NOMO-1 (cell line): ENCODE data around the gene EBF3.

ENCODE experiments used
- DNase-seq, 2 experiments: peaks; one replicate each; lab custom pipeline; 2025; ENCODE audit not compliant: unreplicated experiment in 2 of 2; lab: John Stamatoyannopoulos, UW

The EBF3 gene

GRCh38 chr10:129855836-129856563, 108.1 kb downstream of the EBF3 start:
- no peak for DNase-seq

DNA sequence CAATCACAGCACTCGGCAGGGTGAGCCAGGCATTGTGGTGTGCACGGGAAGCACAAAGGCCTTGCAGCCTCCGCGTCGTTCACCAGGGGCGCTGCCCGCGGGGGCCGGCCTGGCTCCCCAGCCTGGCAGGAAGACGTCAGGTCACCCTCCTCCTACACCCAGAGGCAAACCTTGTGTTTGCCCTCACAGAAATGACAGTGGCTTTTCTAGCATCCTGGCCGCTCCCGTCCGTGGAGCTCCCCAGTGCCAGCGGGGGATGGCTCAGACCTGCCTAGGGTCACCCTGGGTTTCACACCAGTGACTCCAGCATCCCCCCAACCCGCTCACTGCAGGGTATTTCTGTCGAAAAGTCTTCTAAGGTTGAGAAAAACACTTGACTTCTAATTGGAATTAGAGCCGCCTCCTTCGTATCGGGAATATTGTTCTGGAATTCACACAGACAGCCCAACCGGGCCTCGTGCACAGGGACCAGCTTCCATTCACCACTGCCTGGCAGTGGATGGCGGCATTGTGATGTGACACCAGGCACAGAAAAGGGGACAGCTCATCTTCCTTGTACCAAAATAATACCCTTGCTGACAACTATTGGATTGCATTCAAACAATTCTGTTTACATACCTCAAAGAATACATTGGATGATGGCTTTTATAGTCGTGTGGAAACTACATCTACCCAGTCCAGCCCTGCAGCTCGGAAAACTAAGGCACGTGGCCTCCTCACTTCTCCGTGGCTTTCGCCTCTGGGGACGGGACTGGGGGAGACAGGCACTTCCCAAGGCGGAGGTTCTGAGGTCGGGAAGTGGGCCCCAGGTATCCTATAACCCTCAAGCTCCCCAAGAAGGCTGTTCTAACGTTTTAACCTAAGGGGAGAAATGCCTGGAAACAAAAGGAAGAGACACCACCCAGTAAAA, 109.0 kb downstream of the EBF3 start:
- no peak for DNase-seq

- no peak for DNase-seq
These were observed 109.9 kb downstream of the EBF3 start for GRCh38 chr10:129854158-129854557.

- DNase-seq = peak in 1 of 2 experiments; percentile 10
These were observed 110.5 kb downstream of the EBF3 start for GRCh38 chr10:129853562-129853903.

GRCh38 chr10:129852829-129853561, 111.1 kb downstream of the EBF3 start:
- DNase-seq = peak; percentile 7 to 32

DNA sequence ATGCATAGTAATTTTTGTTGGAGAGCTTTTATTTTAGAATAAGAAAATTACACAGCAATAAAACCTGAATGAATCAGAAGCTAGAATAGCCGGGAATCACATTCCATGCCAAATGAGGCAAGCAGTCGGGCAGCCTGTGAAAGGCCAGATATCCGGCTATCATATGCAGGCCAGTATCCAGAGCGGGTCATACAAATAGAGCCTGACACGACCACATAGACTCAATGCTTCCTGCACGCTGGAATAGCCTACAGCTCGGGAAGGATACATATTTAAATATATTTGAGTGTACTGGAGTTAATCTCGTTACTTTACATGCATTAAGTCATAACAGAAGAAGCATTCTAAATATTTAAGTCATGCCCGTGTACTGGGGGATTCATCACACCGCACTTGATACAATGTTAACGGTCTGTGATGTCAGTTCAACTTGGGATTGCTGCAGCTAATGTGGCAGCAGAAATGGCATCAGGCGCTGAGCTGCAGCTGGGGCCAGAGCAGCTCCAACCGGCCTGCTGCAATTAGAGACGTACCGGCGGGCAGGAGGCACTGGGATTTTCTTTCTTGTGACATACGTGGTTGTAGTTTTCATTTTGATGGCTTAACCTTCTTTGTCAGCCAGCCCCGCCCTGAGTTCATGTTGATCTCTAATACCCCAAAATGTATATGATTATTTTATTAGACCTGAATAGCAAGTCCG, 112.0 kb downstream of the EBF3 start:
- no peak for DNase-seq

GRCh38 chr10:129850790-129851189, 113.3 kb downstream of the EBF3 start:
- DNase-seq = no peak

- DNase-seq = no peak
These were observed 113.8 kb downstream of the EBF3 start for GRCh38 chr10:129850316-129850715.

GRCh38 chr10:129849853-129850252, 114.2 kb downstream of the EBF3 start:
- no peak for DNase-seq

DNA sequence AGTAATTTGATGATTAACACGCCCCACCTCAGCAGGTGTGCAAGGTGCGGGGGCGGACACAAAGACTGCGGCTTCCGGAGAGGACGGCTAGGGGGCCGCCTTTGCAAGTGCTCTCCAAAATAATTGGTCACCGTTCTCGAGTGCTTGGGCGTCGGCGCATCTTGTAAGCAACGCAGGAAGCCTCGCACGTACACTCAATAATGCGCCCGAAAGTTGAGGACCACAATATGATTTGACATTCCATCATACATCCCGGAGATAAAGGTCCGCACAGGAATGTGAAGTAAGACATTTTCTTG, 114.7 kb downstream of the EBF3 start:
- DNase-seq = no peak

DNA sequence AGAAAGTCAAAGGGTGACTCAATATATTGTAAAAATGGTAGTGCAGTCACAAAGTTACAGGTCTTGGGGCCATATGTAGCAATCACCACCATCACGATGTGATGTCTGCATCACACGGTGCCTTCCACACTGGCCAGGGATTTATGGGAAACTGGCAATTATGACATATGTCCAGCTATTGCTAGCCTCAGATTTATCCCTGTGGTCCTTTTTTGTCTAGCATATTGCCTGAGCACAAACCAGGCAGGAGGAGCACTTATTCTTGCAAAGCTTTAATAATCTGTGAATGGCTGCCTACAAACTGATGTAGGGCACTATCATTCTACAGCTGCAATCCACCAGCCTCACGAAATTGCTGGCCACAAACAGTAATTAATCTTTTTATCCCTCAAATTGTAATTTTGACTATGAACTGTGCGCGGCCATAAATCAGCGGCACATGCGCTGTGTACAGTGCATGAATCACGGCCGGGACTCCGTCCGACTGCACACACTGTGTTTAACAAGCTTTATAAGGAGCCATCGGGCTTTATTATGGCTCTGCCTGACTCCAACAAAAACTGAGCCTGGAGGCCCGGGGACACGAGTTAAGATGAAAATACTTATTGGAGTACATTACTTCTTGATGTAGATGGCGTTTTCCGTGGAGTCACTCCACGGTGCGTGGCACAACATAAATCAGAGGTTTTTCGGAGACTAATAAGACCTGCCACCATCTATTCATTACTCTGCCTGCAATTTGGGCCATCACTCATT, 115.2 kb downstream of the EBF3 start:
- DNase-seq = no peak

DNA sequence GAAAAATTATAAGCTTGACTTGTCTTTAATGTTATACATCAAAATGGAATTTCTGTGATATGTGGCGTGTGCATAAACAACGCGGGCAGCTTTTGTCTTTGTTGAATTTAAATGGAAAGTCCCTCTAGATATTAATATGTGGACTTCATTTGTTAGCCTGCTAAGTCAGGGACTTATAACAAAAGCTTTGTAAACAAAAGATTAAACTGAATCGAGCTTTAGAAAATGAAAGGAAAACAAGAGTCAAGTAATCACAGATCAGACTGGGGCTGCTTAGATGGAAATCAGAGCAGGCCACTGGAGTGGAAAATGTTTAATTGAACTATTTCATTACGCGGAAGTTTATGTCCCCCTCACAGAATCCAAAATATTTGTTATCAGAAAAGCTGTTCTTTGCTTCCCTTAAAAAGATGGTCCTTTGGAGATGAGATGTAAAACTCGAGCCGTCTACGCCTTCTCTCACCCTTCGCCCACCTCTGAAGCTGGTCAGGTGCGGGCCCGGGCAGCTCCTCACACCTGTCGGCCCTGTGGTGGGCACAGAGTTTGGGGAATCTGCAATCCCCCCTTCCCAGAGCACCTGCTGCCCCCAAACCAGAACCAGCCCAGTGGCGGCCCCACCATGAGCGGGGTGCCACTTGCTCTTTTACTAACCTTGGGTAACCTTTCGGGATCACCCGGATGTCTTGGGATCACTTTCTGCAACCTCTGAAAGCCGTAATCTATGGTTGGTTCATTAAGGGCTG, 116.2 kb downstream of the EBF3 start:
- DNase-seq = no peak

DNA sequence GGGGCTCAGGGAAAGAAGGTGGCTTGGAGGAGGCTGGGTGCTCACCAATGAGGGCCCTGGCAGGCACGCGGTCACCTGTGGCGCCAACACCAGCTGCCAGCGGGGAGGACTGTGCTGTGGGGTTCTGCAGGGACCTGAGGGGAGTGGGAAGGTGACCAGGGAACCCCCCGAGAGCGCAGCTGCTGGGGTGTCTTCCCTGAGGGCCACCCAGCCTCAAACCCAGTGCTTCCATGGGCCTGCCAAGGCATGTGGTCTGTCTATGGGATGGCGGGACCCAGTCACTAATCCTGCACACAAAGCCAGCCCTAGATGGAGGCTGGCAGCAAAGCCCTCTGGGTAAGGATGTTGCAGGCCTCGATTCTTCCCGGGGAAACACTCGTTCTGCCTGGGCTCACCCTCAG, 117.1 kb downstream of the EBF3 start:
- no peak for DNase-seq

DNA sequence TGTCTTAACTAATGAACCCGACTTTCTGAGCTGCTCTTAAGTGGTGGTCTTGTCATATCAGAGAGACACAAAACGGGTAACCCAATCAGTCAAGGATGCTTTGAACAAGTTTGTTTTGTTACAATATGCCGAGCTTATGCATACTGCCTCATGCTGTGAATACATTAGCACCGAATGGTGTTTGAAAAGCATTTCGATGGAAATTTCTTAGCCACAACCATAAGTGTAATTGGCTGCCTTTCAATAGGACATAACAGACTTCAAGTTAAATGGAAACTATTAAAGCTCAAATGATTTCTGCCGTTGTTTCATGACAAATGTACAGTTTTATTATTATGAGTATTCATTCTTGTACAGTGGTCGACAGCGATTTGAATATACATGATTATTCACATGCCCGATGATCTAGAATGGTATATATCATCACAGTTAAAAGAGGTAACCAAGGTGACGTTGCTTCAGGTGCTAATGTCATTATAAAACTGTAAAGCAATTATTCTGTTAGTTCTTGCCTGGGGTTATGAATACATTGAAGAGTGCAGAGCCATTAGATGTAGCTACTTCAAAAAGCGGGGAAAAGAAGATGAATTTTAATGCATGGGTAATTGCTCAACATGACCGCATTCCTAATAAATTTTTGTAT, 118.8 kb downstream of the EBF3 start:
- no peak for DNase-seq

- no peak for DNase-seq
These were observed 119.8 kb downstream of the EBF3 start for GRCh38 chr10:129844216-129844766.

DNA sequence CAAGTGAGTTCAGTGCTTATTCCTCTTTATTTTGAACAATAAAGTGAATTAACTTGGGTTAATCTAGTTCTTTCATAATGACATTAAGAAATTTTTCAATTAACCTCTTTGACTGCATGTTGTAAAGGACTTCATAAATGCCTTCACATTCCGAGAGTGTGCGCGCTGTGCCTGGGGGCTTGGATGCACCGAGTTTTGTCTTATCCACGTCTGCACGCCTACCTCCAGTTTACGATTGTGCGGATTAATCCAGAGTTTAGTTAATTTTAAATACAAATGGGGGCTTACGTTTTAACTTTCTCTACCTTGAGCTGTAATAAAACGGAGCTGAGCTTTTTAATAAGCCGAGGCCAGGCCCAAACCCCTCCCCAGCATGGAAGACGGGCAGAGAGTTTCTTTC, 120.4 kb downstream of the EBF3 start:
- DNase-seq = no peak

GRCh38 chr10:129843131-129843541, 120.9 kb downstream of the EBF3 start:
- no peak for DNase-seq

GRCh38 chr10:129842031-129842430, 122.0 kb downstream of the EBF3 start:
- DNase-seq = no peak

DNA sequence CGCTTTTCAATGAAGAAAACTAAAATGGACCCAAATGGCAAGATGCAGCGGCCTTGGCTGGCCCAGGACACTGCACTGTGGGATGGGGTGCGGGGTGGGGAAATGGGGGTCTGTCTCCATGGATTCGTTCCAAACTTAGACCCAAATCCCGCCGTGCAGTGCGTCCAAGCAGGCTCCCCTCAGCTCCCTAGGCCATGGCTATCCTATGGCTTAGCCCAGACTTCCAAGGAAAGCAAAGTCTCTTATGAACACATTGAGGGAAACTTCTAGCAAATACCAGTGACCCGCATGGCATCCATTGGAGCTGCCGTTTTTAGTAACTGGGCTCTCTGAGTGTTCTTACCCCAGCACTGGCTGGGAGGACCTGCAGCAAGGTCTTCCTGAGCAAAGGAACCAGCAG, 122.5 kb downstream of the EBF3 start:
- no peak for DNase-seq
